GM19240 (cell line): ENCODE measurements around the gene CELSR1.

Experiments used
- DNase-seq: peaks from one replicate; pipeline ENCODE4 v3.0.0; 2011; ENCODE audit warnings: low spot score; ENCODE audit not compliant: insufficient read length

The CELSR1 gene

GRCh38 chr22:46379066-46379930 is 158.1 kb downstream of the CELSR1 start:
- no peak for DNase-seq

DNA sequence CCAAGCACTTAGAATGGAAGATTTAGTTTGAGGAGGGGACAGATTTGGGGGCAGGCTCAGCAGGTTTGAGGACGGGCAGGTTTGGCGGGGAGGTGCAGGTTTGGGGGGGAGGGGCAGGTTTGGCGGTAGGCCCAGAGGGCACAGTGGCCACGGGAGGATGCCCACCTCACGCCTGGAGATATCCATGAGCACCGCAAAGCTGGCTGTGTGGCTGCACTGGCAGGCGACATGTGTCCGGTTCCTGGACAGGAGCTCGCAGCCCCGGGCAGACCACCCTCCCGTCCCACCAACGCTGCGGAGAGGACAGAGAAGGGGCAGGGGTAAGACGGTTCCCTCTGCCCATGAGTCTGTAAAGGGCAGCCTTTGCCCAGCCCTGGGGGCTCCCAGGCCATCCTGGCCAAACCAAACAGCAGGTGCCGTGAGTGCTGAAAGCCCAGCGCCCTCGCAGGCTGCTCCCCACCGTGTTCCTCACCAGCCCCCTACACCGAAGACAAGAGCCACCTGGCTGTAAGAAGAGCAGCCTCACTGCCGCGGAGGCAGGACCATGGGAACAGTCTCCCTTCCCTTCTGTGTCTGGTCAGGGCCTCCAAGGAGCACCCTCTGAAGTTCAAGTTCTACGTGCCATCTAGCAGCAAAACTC is 158.9 kb downstream of the CELSR1 start:
- no peak for DNase-seq

GRCh38 chr22:46377525-46378425 is 159.6 kb downstream of the CELSR1 start:
- DNase-seq: no peak

DNA sequence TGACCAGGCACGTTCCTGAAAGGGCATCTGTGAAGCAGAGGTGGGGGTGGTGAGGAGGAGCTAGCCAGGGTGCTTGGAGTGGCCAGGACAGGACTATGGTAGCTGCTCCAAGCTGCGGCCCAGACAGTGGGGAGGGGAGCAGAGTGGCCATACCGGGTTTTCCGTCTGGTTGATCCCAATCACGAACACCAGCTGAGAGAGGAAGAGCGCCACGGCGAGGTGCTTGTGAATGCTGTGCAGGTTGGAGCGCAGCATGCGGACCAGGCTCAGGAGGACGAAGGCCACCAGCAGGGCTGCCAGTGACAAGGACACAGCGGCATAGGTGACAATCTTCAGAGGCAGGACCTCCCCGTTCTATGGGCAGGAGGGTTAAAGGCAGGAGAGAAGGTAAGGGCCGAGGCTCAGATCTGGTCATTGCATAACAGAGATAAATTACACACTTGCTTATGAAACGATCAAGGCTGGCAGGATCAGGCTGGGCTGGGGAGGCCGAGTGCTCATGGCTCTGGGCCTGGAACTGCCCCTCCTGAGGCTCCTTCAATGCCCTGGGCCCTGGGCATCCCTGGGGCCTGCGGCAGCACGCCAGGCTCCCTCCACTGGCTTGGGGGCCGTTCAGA is 160.4 kb downstream of the CELSR1 start:
- DNase-seq: no peak

DNA sequence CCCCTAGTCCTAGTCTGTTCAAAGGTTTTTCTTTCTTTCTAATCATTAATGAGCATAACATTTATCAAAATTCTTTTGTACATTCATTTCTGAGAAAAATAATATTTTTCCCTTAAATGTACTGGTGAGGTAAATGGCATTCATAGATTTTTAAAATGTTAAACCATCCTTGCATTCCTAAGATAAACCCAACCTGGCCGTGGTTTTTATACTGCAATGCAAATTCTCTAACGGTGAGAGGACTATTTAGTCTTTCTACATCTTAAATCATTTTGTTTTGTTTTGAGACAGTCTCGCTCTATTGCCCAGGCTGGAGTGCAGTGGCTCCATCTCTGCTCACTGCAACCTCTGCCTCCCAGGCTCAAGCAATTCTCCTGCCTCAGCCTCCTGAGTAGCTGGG is 161.3 kb downstream of the CELSR1 start:
- no peak for DNase-seq

DNA sequence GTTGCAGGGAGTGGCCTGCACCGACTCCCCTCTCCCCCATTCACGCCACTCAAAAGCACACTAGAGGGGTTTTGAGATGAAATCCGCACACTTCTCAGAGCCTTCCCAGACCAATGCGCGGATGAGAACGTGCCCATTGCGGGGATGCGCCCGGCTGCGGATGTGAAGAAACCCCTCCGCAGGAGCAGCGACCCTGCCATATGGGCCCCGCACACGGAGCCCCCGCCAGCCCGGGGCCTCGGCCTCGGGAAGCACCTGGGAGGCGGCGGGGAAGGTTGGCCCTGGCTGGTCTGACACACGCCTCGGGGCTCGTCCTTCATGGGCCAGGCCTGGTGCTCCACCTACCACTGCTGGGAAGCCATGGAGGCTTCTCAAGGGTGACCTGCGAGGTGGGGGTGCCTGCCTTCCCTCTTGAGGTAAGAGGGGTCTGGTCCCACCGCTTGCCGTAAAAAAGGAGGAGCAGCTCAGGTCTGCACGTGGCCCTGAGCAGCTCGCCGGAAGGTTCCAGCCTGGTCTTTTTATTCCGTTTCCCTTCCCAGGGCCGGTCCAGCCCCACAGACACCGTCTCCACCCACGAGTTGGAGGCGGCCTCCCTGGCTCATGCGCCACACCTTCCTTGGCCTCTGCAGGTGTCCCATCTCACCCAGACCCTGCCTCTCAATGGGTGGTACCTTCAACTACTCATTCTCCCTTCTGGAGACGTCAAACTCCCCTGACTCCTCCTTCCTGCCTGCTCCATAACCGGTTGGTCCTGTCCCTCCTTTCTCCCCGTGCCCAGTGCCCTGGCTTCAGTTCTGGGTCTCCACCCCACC is 162.6 kb downstream of the CELSR1 start:
- DNase-seq: no peak

DNA sequence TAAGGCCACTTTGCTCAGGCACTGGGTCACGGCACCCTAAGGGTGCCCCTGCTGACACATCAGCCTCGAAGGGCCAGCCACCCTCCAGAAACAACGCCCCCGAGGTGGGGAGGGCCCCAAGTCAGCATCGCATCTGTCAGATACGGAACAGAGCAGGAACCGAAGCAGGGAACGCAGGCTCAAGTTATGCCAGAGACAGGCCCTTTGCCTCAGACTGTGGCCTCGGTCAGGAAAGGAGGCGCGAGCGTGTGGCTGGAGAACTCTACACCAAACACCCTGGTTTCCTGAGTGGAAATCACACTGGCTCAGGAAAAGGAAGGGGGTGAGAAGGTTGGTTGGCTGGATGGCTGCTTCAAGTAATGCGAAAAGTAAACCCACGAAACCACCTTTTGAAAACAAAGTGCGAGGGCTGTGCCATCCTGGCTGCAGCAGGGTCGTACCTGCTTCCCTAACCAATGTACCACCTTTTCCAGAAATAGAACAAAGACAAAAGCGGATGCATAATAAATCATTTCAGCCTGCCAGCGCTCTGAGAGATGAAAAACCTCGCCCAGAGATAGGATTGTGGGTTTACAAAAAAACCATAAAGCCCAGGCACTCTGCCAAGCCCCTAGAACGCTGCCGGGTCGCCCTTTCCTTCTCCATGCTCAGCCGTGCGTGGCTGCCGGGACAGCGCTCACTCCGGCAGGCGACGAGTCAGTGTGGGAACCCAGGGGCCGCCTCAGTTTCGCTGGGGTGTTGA is 163.3 kb downstream of the CELSR1 start:
- no peak for DNase-seq

DNA sequence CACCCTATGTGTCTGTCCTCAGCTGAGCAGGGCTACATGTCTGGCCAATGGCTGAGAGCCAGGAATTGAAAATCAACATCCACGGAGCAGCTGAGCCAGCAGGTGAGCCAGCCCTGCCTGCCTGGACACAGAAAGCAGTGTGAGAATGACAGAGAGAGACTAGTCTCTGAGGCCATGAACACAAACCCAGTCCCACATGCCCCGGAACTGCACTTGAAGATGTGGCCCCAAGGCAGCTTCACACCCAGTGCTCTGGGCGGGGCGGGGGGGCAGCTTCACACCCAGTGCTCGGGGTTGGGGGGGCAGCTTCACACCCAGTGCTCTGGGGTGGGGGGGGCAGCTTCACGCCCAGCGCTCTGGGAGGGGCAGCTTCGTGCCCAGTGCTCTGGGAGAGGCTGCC is 164.3 kb downstream of the CELSR1 start:
- DNase-seq: no peak

- DNase-seq: no peak
These were observed 164.7 kb downstream of the CELSR1 start for GRCh38 chr22:46372686-46373085.

DNA sequence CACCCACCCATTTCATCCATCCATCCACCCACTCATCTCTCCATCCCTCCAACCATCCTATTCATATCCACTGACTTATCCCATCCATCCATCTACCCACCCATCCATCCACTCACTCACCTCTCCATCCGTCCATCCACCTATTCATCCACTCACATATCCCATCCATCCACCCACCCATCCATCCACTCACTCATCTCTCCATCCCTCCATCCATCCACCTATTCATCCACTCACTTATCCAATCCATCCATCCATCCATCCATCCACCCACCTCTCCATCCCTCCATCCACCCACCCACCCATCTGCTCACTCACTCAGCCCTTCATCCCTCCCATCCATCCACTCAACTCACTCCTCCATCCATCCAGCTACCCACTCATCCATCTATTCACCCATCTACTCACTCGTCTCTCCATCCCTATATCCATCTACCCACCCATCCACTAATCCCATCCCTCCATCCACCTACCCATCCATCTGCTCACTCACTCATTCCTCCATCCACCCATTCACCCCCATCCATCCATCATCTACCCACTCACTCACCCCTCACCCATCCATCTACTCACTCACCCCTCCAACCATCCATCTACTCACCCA is 165.7 kb downstream of the CELSR1 start:
- no peak for DNase-seq

DNA sequence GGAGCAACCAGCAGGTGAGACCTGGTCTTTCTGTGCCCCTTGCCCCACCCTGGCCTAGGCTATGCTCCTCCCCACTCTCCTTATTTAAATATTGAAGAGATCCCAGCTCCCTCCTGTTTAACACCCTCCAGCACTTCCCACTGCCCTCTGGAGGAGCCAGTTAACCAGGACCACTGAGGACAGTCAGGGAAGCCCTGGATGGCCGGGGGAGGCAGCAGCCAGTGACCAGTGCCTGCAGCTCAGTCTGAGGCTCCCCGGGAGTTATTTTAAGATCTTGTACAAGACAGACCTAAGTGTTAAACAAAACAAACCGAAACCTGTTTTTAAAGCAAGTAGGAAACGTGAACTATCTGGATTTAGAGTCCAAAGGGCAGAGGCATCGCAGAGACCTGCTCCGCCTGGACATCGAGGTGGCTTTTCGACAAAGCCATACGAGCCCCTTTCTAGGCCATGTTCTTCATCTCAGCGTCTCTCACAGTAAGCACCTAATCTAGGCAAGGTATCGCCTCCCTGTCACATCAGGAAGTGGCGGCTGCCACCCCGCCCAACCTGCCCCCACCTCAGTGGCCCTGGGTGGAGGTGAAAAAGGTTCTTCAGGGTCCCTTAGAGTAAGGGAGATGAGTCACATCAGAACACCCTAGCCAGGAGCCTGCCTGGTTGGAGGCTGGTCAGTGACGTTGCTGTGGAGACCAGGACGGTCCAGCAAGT is 166.7 kb downstream of the CELSR1 start:
- no peak for DNase-seq

DNA sequence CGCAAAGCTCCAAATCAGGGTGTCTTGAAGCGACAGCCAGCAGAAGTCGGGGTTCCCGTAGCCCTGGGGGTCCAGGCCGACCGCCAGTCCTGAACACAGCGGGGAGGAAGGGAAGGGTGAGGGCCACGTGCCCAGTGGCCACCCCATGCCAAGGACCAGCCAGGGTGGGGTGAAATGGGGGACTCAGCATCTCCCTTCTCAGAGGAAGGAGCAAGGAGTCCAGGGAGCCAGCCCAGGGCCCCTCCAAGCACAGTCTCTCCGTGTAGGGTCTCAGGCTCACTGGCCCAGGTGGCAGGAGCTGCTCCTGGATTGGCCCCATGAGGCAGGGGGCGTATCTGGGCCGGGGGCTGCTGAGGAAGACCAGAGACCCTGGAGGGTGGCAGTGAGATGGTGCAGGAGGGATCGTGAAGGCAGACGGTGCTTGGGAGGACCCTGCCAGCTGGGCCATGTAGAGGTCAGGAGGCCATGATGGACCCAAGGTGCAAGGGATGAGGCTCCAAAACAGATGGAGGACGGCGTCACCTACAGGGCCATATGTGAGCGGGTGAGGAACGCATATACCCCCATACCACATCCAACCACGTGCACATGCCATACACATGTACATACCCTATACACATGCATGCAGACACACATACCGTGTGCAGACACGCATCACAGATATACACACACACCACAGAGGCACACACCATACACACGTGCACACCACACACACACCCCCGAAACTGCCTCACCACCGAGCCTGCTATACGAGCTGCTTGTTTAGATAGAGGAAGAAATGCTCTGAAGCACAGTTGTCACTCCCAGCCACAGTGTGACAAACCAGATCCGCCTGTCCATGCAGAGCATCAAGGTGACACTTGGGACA is 167.5 kb downstream of the CELSR1 start:
- DNase-seq: no peak

DNA sequence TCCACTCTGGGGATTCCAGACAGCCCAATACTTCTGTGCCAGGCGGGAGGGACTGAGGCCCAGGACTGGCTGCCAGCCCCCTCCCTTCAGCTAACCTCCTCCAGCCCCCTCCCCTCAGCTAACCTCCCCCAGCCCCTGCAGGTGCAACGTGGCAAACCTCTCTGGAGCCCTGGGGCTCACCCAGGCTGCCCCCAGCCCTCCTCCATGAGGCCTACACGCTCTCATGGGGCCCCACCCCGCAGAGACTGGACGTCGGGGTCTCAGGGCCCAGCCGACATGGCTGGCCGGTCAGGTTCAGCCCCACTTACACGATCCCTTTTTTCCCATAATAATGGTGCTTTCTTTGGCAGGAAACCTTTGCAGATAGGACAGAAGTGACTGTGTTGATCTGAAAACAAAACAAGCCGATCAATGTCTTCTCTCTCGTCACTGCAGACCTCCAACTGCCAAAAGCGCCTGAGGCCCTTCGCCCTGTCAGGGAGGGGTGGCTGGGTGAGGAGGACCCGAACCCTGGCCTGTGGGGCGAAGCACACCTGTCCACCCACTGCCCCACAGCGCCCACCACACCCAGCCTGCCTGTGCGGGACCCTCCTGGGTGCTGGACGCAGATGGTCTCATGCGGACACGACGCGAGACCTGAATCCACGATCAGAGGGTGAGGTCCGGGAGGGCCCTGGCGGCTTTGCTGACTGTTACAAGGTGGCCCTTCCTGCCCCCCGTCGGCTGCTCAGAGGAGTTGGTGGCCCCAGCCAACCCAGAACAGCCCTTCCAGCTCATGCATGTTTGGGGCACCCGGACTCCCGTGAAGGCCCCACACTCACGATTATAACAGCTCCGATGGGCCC is 168.3 kb downstream of the CELSR1 start:
- no peak for DNase-seq

DNA sequence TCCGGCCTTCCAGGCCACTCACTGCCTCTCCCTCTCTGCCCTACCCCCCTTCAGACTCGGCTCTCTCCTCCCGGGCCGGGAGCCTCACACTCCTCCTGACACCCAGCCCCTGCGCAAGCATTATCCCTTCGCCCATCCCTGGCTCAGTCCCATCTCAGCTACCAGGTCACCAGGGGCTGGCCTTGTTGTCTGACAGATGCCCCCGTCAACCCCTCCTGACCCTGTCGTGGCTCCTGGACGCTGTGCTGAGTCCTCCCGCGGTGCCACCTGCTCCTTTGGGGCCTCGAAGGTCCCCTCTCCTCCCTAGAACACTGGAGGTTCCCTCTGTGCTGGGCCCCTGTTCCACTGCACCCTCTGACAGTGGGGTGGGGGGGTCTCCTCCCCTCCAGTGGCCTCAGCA is 169.0 kb downstream of the CELSR1 start:
- DNase-seq: no peak

DNA sequence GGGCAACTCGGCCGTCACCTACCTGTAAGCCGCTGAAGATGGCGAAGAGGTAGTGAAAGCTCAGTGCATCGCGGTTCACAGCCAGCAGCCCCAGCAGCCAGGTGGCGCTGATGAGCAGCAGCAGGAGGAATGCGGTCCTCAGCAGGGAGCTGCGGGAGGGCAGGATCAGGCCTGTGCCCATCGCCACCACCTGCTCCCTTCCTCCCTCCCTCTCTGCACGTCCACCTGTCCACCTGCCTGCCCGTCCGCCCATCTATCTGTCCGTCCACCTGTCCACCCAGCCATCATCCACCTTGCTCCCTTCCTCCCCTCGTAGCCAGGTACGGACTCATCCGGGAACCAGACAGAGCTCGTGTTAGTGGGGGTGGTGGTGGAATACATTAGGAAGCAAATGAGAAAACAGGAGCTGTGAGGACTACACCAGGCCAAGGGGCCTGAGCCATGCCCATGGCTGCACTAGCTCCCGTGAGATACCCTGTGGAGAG is 169.7 kb downstream of the CELSR1 start:
- DNase-seq: peak; percentile 88

- no peak for DNase-seq
These were observed 170.4 kb downstream of the CELSR1 start for GRCh38 chr22:46366801-46367706.
